ENCODE measurements around the gene YPEL1. TPM values are rescaled to one million over a fixed set of nuclear protein-coding genes. Genes with fewer than 3 reads are reported as not detected.
"Not testable (repeated sequence)": the region's sequence is repeated elsewhere in the genome, so short reads cannot be mapped to it uniquely, and the experiment has no call there.

The YPEL1 gene
- total RNA-seq, 2 donors from 2014 or later = 1.6 to 4.4 TPM

- Histone ChIP-seq H3K4me3 (no peak overlapping the region), H3K27ac (no peak overlapping the region), H3K4me1 (no peaks in the 10 kb centered on the region), H3K36me3 (replicated peaks in 1 of 2; ENCODE audit: insufficient read depth in 1 of 2, low read depth in 2 of 2) (no peaks in the 10 kb centered on the region), H3K9me3 (no peaks in the 10 kb centered on the region), H3K27me3 (no peaks in the 10 kb centered on the region)
- ATAC-seq (peak; percentile 33), DNase-seq (peak in 3 of 4 donors; percentile 29 to 60 (median 42))
- WGBS, 2 donors = 30 to 35% methylated on average over 4 to 5 of the region's 5 CpGs
- intact Hi-C loops (cut with DNase I) = no loop called here
- TF ChIP-seq CTCF (IDR thresholded peaks at IDR 0.05) (peak in 4 of 7 experiments; percentile 27 to 65 (median 32)), POLR2A (IDR thresholded peaks at IDR 0.05) (no peak)
Observed at GRCh38 chr22:21726650-21727049, 8.9 kb downstream of the YPEL1 start.

GRCh38 chr22:21725956-21726649, 9.5 kb downstream of the YPEL1 start:
- H3K36me3 ChIP-seq (replicated peaks in 1 of 2; ENCODE audit: insufficient read depth in 1 of 2, low read depth in 2 of 2) = no peaks in the 10 kb centered on the region
- WGBS, 2 donors = 82 to 95% methylated on average over 7 to 19 of the region's 19 CpGs
- no peak overlapping the region for H3K4me3 ChIP-seq
- DNase-seq = no peak
- TF ChIP-seq CTCF (IDR thresholded peaks at IDR 0.05) (no peak), POLR2A (IDR thresholded peaks at IDR 0.05) (no peak)
- H3K27me3 ChIP-seq = no peaks in the 10 kb centered on the region
- H3K27ac ChIP-seq = no peak overlapping the region
- H3K9me3 ChIP-seq = no peaks in the 10 kb centered on the region
- ATAC-seq = no peak
- intact Hi-C loops (cut with DNase I) = no loop called here
- H3K4me1 ChIP-seq = no peaks in the 10 kb centered on the region

- ATAC-seq; DNase-seq; H3K4me3 ChIP-seq; H3K36me3 ChIP-seq (replicated peaks in 1 of 2; ENCODE audit: insufficient read depth in 1 of 2, low read depth in 2 of 2); H3K27me3 ChIP-seq; H3K4me1 ChIP-seq; intact Hi-C loops (cut with DNase I); H3K27ac ChIP-seq; H3K9me3 ChIP-seq: not testable (repeated sequence)
- 94 to 95% methylated on average over 3 of the region's 3 CpGs for WGBS, 2 donors
Observed at GRCh38 chr22:21724496-21724895, 11.1 kb downstream of the YPEL1 start.

- H3K4me3 ChIP-seq; DNase-seq; ATAC-seq; intact Hi-C loops (cut with DNase I); H3K27ac ChIP-seq; H3K9me3 ChIP-seq; H3K27me3 ChIP-seq; H3K4me1 ChIP-seq; H3K36me3 ChIP-seq (replicated peaks in 1 of 2; ENCODE audit: insufficient read depth in 1 of 2, low read depth in 2 of 2): not testable (repeated sequence)
- WGBS, 2 donors = 97% methylated on average over 10 to 15 of the region's 15 CpGs
Observed at GRCh38 chr22:21721195-21721852, 14.3 kb downstream of the YPEL1 start.

GRCh38 chr22:21720191-21720859, 15.3 kb downstream of the YPEL1 start:
- H3K27ac ChIP-seq; intact Hi-C loops (cut with DNase I); H3K4me3 ChIP-seq; H3K27me3 ChIP-seq; ATAC-seq; DNase-seq; H3K4me1 ChIP-seq; H3K9me3 ChIP-seq; H3K36me3 ChIP-seq (replicated peaks in 1 of 2; ENCODE audit: insufficient read depth in 1 of 2, low read depth in 2 of 2): not testable (repeated sequence)
- WGBS, 2 donors = 96 to 97% methylated on average over 10 of the region's 10 CpGs

GRCh38 chr22:21719024-21719423, 16.6 kb downstream of the YPEL1 start:
- no peak overlapping the region for H3K4me3 ChIP-seq
- ATAC-seq (no peak), DNase-seq (no peak)
- TF ChIP-seq CTCF (IDR thresholded peaks at IDR 0.05) (no peak), POLR2A (IDR thresholded peaks at IDR 0.05) (no peak)
- H3K27me3 ChIP-seq = no peaks in the 10 kb centered on the region
- peaks cover 12% of the 10 kb centered on the region for H3K4me1 ChIP-seq
- WGBS, 2 donors = 51 to 70% methylated on average over 4 of the region's 4 CpGs
- H3K9me3 ChIP-seq = no peaks in the 10 kb centered on the region
- H3K36me3 ChIP-seq (replicated peaks in 1 of 2; ENCODE audit: insufficient read depth in 1 of 2, low read depth in 2 of 2) = no peaks in the 10 kb centered on the region
- intact Hi-C loops (cut with DNase I) = no loop called here
- H3K27ac ChIP-seq = no peak overlapping the region

All from body of pancreas (tissue), 4 donors.